22Rv1 (cell line): Measurements from ENCODE around the gene SHCBP1L.

ENCODE experiments used
- ZFX ChIP-seq: fragments of 450-650 bp; IDR thresholded peaks from 2 replicates; pipeline ENCODE4 v1.6.1; 2017; ENCODE audit warnings: antibody characterized with exemption, borderline replicate concordance
- TF ChIP-seq, protein P1 (sequence below): fragments of 450-650 bp; IDR thresholded peaks from 2 replicates; pipeline ENCODE4 v1.5.1; 2017; ENCODE audit warnings: mild to moderate bottlenecking

- TF ChIP-seq, protein P1, sequence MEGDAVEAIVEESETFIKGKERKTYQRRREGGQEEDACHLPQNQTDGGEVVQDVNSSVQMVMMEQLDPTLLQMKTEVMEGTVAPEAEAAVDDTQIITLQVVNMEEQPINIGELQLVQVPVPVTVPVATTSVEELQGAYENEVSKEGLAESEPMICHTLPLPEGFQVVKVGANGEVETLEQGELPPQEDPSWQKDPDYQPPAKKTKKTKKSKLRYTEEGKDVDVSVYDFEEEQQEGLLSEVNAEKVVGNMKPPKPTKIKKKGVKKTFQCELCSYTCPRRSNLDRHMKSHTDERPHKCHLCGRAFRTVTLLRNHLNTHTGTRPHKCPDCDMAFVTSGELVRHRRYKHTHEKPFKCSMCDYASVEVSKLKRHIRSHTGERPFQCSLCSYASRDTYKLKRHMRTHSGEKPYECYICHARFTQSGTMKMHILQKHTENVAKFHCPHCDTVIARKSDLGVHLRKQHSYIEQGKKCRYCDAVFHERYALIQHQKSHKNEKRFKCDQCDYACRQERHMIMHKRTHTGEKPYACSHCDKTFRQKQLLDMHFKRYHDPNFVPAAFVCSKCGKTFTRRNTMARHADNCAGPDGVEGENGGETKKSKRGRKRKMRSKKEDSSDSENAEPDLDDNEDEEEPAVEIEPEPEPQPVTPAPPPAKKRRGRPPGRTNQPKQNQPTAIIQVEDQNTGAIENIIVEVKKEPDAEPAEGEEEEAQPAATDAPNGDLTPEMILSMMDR = no peak
- TF ChIP-seq ZFX = no peak
These were observed 75.6 kb downstream of the SHCBP1L start for GRCh38 chr1:182877331-182877730.
